Activated CD4-positive, alpha-beta T cell treated with anti-CD3 and anti-CD28 coated beads for 4 hours (primary cell): ENCODE results near the gene ZNF816.
A peak's percentile ranks its signal among the peaks of the same experiment; 100 is the strongest.
"Not testable (repeated sequence)": the region's sequence is repeated elsewhere in the genome, so short reads cannot be mapped to it uniquely, and the experiment has no call there.

Source experiments
- DNase-seq, 2 donors: peaks; one replicate each; pipeline ENCODE4 v3.0.0-alpha.2; 2020

ZNF816 gene

DNA sequence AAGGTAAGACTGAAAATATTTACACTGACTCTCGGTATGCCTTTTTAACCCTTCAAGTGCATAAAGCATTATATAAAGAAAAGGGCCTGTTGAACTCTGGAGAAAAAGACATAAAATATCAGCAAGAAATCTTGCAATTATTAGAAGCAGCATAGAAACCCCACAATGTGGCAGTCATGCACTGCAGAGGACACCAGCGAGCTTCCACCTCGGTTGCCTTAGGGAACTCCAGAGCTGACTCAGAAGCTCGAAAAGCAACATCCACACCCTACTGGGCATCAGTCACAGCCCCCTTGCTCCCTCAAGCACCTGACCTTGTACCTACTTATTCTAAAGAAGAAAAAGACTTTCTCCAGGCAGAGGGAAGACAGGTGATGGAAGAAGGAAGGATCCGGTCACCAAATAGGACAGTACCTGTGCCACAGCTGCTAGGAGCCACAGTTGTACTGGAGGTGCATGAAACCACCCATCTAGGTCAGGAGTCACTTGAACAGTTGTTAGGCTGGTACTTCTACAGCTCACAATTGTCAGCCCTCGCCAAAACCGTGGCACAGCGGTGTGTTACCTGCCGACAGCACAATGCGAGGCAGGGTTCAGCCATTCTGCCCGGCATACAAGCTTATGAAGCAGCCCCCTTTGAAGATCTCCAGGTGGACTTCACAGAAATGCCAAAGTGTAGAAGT is 2.9 kb downstream of the ZNF816 start:
- no peak for DNase-seq

DNA sequence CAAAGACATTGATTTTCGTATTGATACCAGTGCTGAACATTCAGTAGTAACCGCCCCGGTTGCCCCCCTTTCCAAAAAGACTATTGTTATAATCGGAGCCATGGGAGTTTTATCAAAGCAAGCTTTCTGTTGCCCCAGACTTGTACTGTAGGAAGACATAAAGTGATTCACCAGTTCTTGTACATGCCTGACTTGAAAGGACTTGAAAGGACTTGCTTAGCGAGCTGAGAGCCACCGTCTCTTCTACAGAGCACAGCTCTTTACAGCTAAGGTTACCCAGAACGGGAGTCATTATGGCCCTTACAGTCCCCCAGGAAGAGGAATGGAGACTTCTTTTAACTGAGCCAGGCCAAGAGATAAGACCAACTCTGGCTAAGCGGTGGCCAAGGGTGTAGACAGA is 5.1 kb downstream of the ZNF816 start:
- DNase-seq, result no peak

DNA sequence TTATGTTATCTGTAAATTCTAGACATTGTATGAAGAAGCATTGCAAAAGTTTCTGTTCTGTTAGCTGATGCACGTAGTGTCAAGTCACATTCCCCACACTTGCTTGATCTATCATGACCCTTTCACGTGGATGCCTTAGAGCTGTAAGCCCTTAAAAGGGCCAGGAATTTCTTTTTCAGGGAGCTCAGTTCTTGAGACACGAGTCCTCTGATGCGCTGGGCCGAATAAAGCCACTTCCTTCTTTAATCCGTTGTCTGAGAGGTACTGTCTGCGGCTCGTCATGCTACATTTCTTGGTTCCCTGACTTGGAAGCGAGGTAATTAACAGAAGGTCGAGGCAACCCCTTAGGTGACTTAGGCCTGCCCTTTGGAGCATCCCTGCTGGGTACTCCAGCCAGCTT is 5.8 kb downstream of the ZNF816 start:
- DNase-seq, result no peak

DNA sequence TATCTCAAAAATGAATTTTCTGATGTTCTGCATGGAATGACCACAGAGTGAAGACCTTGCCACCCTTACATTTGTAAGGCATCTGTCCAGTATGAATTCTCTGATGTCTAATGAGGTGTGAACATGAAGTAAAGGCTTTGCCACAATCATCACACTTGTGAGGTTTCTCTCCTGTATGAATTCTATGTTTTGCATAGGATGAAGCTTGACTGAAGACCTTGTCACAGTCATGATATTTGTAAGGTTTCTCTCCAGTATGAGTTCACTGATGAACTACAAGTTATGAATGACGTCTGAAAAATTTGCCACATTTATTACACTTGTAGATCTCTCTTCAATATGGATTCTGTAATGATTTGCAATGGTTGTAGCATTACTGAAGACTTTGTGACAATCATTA is 13.3 kb downstream of the ZNF816 start:
- DNase-seq, result no peak

DNA sequence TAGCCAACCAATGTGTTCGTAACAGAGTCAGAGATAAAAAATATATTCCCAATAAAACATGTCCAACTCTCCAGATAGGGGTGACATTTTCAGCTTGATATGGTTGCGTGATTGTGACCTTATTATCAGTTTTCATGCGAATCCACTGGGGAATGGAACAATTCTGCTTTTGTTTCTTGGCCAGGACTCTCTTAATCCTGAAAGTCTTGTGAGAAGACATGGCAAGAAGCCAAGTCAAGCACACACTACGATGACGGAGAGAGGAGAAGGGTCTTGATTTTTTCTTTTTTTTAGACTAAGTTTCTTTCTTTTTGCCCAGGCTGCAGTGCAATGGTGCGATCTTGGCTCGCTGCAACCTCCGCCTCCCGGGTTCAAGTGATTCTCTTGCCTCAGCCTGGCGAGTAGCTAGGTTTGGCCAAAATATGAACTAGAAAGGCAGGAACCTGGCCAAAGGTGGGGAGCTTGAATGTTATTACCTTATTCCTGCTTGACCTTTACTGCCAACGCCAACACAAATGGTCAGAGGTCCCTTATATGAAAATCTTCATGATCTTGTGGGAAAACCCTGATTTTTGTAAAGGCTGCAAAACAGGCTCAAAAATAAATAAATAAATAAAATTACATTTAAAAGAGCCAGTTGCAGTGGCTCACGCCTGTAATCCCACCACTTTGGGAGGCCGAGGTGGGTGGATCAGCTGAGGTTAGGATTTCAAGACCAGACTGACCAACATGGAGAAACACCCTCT is 14.5 kb downstream of the ZNF816 start:
- DNase-seq, result no peak

DNA sequence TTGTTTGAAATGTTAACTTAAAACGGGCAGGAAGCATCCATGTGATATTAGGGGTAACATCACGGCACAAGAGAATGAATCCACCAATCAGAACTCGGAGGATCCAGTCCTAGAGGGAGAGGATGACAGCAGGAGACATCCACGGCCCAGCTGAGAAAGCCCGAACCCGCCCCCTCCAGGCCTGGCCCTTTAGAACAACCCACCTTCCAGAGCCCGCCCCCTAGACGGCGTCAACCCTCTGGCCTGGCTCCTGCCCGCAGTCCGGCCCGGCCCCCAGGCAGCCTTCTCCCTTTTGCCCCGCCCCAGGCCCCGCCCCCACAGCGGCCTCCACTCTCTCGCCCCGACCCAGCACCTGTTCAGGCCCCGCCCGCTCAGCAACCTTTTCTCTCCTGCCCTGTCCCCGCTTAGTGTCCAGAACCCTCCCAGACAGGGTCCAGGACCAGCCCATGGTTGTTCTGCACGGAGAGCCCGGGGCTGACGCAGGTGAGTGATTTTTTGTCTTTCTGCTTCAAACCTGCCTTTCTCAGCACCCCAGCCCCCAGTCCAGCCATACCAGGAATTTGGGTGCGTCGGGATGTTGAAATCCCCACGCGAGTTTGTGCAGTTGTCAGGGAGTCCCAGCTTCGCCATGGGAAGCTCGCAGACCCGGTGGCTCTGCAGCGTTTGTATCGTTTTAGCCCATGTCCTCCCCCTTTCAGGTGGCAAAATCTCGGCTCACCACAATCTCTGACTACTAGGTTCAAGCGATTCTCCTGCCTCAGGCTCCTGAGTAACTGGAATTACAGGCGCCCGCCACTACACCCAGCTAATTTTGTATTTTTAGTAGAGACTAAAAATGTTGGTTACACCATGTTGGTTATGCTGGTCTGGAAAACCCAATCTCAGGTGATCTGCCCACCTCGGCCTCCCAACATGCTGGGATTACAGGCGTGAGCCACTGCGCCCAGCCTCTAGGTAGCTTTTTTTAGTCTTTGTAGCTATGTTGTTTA is 16.1 kb downstream of the ZNF816 start:
- DNase-seq, result no peak

DNA sequence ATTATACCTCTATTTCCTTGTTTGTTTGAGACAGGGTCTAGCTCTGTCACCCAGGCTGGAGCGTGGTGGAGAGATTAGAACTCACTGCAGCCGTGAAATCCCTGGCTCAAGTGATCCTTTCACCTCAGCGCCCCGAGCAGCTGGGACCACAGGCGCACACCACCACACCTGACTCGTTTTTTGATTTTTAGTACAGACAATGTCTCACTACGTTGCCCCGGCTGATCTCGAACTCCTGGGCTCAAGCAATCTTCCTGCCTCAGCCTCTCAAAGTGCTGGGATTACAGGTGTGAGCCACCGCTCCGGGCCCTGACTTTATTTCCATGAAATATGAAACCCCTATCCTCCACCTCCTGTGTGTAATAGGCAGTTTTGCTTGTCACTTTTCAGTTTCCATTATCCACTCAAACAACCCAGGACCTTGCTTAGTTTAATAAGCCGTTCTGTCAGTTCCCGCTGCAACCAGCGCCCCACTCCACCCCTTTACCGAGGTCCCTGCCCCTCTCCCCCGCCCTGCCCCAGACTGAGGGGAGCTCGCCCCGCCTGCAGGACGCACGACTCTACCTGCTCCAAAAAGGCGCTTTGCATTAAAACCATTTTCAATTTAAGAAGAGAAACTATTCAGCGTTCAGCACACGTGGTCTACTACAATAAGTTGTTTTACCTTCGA is 16.9 kb downstream of the ZNF816 start:
- no peak for DNase-seq

DNA sequence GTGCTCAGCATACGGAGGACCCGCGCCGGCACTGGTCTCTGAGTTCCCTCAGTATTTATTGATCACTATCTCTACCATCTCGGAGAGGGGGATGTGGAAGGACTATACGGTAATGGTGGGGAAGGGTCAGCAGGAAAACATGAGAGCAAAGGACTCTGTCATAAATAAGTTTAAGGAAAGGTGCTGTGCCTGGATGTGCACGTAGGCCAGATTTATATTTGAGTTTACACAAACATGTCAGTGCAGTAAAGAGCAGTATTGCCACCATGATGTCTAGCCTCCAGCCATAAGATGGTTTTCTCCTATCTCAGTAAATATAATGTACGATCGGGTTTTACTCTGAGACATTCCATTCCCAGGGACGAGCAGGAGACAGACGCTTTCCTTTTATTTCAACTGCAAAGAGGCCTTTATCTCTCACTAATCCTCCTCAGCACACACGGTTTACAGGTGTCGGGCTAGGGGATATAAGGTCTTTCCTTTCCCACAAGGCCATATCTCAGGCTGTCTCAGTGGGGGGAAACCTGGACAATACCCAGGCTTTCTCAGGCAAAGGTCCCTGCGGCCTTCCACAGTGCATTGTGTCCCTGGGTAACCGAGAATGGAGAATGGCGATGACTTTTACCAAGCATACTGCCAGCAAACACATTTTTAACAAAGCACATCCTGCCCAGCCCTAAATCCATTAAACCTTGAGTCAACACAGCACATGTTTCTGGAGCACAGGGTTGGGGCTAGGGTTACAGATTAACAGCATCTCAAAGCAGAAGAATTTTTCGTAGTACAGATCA is 17.8 kb downstream of the ZNF816 start:
- not testable (repeated sequence) for DNase-seq

DNA sequence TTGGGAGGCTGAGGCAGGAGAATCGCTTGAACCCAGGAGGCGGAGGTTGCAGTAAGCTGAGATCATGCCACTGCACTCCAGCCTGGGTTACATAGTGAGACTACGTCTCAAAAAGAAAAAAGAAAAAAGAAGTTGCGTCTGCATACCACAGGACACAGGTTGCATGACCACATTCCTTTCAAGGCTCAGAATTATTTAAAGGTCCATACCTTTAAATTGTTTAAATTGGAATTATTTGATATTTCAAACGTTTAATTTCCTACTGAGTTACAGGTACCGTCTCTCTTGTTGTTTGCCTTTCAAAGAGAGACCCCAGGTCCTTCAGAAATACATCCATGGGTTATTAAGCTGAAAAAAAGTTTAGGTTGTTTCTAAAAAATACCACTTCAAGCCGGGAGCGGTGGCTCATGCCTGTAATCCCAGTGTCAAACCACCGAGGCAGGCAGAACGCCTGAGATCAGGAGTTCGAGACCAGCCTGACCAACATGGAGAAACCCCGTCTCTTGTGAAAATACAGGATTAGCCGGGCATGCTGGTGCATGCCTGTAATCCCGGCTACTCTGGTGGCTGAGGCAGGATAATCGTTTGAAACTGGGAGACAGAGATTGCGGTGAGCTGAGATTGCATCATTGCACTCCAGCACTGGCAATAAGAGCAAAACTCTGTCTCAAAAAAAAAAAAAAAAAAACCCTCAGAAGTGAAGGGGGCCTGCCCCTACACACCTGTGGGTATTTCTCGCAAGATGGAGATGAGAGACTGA is 18.6 kb downstream of the ZNF816 start:
- no peak for DNase-seq

DNA sequence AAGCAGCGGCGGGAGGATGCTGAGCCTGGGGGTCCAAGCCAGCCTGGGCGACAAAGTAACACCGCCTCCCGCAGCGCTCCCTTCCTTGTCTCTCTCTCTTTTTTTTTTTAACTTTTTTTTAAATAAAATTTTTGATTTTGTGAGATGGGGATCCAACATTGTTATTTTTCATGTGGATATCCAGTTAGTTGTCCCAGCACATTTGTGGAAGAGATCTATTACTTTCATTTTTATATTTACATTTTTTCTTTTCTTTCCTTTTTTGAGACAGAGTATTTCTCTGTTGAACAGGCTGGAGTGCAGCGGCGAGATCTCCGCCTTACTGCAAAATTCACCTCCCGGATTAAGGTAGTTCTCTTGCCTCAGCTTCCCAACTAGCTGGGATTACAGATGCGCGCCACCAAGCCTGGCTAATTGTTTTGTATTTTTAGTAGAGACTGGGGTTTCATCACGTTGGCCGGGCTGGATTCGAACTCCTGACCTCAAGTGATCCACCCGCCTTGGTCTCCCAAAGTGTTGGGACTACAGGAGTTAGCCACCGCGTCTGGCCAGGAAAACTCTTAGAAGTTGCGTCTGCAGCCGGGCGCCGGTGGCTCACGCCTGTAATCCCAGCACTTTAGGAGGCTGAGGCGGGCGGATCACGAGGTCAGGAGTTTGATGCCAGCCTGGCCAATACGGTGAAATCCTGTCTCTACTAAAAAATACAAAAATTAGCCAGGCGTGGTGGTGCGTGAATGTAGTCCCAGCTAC is 19.4 kb downstream of the ZNF816 start:
- DNase-seq, result no peak

DNA sequence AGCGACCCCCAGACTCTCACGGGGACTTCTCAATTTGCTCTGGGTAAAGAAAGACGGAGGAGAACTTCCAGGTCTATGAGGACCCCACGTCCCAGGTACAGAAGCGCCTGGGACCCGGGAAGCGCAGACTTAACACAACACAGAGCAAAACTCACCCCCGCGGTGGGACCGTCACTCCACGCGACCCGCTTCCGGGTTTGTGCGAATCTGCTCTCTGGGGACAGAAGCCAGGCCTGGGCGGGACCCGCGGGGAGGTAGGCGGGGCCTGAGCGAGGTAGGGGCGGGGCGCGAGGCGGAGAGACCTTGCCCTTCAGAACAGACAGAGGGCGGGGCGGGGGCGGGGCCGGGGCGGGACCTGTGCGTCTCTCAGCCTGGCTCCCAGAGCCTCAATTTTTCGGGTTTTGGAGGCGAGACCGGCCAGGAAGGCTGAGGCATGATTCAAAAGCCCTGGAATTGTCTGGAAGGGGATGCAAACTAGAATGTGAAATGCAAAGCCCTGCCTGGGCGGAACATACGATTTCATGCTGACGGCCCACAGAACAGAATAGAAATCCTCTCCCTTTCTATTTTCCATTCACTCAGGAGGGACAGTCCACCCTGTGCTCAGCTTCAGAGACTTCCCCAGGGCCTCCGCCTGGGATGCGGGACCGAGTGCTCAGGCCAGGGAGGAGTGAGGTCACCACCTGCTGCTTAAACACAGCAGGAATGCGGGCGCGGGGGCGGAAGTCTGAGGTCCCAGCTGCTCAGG is 20.1 kb downstream of the ZNF816 start:
- peak; percentile 87 to 93 for DNase-seq

DNA sequence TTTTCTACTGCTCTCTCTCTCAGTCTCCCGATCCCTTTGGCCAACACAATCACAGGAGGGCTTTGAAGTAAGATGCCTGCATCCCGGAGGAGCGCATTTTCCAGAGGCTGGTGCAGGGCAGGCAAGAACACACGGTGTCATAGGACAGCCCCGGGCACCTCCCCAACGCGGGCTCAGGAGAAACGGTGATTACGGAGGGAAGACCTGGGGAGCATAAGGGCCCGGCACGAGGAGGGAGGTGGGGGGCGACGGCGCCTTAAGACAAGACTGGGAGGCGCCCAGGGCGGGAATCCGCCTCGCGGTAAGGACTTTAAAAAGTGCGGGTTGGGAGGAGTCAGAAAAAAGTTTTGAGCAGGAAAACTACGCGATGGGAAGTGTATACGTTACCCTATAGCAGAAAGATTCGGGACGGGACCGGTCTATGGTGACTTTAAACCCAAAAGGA is 20.7 kb downstream of the ZNF816 start:
- peak; percentile 13 to 14 for DNase-seq

DNA sequence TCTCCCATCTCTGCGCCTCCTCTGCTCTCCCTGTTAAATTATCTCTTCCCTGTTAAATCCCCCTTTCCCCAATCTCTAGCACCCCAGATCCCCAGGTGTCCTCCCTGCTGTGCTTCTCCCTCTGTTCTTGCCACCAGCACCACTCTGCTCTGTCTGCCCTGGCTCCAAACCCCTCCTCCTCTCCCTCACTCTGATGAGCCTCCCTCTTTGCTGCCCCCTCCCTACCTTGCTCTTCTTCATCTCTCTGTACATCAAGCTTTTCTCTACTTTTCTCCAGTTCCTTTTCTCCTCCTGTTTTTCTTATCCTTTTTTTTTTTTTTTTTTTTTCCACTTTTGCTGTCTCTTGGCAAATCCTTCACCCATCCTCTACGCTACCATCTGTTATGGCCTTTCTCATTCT is 21.2 kb downstream of the ZNF816 start:
- not testable (repeated sequence) for DNase-seq

DNA sequence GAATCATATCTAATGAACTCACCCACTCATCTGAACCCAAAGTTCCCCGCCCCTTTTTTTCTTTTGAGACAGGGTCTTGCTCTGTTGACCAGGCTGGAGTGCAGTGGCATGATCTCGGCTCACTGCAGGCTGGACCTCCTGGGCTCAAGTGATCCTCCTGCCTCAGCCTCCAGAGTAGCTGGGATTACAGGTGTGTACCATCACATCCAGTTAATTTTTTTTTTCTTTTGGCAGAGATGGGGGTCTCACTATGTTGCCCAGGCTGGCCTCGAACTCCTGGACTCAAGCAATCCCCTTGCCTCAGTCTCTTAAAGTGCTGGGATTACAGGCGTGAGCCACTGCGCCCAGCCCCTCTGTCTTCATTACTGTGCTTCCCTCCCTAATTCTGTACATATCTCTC is 21.8 kb downstream of the ZNF816 start:
- not testable (repeated sequence) for DNase-seq

DNA sequence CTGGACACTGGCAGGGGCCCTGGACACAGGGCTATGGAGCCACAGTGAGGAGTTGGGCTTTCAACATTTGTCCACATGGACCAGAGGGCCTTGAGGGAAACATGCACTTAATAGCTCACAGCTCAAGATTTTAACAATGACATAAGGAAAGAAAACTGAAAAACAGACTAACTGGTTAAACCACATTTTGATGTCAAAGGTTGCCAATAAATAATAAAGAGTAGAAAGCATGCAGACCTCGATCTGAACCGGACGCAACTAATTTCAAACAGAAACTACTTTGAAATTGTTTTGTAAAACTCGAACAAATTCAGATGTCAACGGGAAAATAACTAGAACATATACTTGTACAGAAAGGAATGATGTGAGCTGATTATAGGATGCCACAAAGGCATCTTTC is 23.9 kb downstream of the ZNF816 start:
- no peak for DNase-seq

DNA sequence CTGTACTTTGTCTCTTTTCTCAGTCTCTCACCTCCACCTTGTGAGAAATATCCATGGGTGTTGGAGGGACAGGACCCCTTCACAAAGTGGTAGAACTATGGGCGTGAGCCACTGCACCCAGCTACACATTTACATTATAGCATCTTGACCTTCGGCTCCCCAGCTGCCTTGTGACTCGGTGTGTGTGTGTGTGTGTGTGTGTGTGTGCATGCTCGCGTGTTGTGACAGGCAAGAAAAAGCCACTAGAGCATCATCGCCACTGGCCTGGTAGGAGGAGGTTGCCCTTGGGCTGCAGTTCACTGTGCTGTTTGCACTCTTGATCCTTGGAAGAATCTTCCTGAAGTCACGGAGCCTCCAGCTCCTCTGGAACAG is 25.7 kb downstream of the ZNF816 start:
- no peak for DNase-seq

DNA sequence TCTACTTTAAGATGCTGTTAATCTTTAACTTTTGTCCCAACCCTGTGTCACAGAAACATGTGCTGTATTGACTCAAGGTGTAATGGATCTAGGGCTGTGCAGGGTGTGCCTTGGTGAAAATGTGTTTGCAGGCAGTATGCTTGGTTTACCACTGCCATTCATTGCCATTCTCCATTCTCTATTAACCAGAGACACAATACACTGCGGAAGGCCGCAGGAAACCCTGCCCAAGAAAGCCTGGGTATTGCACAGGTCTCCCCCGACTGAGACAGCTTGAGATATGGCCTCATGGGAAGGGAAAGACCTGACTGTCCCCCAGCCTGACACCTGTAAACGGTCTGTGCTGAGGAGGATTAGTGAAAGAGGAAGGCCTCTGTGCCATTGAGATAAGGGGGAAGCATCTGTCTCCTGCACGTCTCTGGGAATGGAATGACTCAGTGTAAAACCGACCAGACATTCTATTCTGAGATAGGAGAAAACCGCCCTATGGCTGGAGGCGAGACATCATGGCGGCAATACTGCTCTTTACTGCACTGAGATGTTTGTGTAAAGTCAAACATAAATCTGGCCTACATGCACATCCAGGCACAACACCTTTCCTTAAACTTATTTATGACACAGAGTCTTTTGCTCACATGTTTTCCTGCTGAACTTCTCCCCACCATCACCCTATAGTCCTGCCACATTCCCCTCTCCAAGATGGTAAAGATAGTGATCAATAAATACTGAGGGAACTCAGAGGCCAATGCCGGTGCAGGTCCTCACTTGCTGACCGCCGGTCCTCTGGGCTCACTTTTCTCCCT is 26.3 kb downstream of the ZNF816 start:
- no peak for DNase-seq

DNA sequence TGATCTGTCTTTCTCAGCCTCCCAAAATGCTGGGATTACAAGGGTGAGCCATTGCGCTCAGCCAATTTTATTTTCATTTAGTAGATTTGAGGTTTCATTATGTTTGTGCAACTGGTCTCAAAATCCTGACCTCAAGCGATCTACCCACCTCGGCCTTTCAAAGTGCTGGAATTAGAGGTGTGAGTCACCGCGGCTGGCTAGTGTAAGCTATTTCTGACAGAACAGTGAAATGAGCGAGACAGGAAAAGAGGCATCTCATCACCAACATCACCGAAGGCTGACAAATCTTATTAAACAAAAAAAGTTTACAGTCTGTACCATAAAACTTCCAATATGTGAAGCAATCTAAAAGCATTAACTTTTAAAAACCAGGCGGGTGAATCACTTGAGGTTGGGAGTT is 27.2 kb downstream of the ZNF816 start:
- DNase-seq, result no peak

DNA sequence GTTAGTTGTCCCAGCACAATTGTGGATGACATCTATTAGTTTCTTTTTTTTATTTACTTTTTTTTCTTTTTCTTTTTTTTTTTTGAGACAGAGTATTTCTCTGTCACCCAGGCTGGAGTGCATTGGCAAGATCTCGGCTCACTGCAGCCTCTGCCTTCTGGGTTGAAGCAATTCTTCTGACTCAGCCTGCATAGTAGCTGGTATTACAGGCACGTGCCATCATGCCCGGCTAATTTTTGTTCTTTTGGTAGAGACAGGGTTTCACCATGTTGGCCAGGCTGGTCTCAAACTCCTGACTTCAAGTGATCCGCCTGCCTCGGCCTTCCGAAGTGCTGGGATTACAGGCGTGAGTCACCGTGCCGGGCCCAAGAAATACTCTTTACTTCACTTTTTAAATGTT is 38.0 kb downstream of the ZNF816 start:
- not testable (repeated sequence) for DNase-seq
